Thoracic aorta (tissue), 2 donors: ENCODE data around the gene MDGA2. TPM values are rescaled to one million over a fixed set of nuclear protein-coding genes. Genes with fewer than 3 reads are reported as not detected.

Experiments
- ATAC-seq: fragments of 150-250 bp; one replicate; pipeline ENCODE4 v1.8.0; 2017; ENCODE audit warnings: low read depth; ENCODE audit not compliant: insufficient number of reproducible peaks, low FRiP score
- DNase-seq: peaks from one replicate; pipeline ENCODE4 v3.0.0-alpha.2; 2020; ENCODE audit warnings: low spot score
- H3K27ac ChIP-seq, 2 donors: fragments of 200-600 bp; sonication (generic); 1 replicate in 1 of 2; 2 replicates in 1 of 2; pipeline ENCODE4 v1.5.1; 2016; ENCODE audit warnings: mild to moderate bottlenecking in 2 of 2, moderate library complexity in 2 of 2
- H3K27me3 ChIP-seq: fragments of 200-600 bp; sonication (generic); replicated peaks from 2 replicates; pipeline ENCODE4 v1.6.0; 2016; ENCODE audit warnings: mild to moderate bottlenecking; ENCODE audit not compliant: insufficient read depth
- H3K36me3 ChIP-seq: fragments of 200-600 bp; sonication (generic); one replicate; pipeline ENCODE4 v1.5.1; 2016
- H3K4me1 ChIP-seq, 2 donors: fragments of 200-600 bp; sonication (generic); 1 replicate in 1 of 2; 2 replicates in 1 of 2; pipeline versions ENCODE4 v1.5.1 to v1.6.0; 2016; ENCODE audit warnings: low read depth in 2 of 2, mild to moderate bottlenecking in 1 of 2; ENCODE audit not compliant: control insufficient read depth in 1 of 2
- H3K4me3 ChIP-seq: fragments of 200-600 bp; sonication (generic); 2 replicates; pipeline ENCODE4 v1.5.1; 2016; ENCODE audit warnings: mild to moderate bottlenecking
- H3K9me3 ChIP-seq: fragments of 200-600 bp; sonication (generic); 2 replicates; pipeline ENCODE4 v1.5.1; 2016
- CTCF ChIP-seq: fragments of 200-600 bp; sonication (generic); IDR thresholded peaks from one replicate; pipeline ENCODE4 v1.5.1; 2019; ENCODE audit warnings: antibody characterized with exemption
- total RNA-seq, 2 donors: library from RNA; depleted of rRNA; stranded (reverse); fragments of >200 nt; gene quantifications; one replicate each; pipeline versions ENCODE4 v1.1.0 to v1.2.3, GENCODE V29; 2016

MDGA2 gene
- total RNA-seq, 2 donors from 2014 or later, result not detected

GRCh38 chr14:47389535-47389934 is 285.9 kb downstream of the MDGA2 start:
- no peak for TF ChIP-seq CTCF
- ATAC-seq, result no peak
- Histone ChIP-seq H3K27ac (no peak overlapping the region), H3K4me3 (no peak overlapping the region), H3K27me3 (no peaks in the 10 kb centered on the region), H3K9me3 (no peaks in the 10 kb centered on the region), H3K36me3 (no peaks in the 10 kb centered on the region), H3K4me1 (peaks cover 6 to 9% of the 10 kb centered on the region in 2 donors)
- DNase-seq, result no peak

- DNase-seq (no peak), ATAC-seq (no peak)
- no peak overlapping the region for H3K27ac ChIP-seq
- no peaks in the 10 kb centered on the region for H3K27me3 ChIP-seq
- no peak for TF ChIP-seq CTCF
- no peak overlapping the region for H3K4me3 ChIP-seq
- no peaks in the 10 kb centered on the region for H3K36me3 ChIP-seq
- H3K9me3 ChIP-seq, result no peaks in the 10 kb centered on the region
- H3K4me1 ChIP-seq, result no peaks in the 10 kb centered on the region
Measured at GRCh38 chr14:47366006-47366405, 309.4 kb downstream of the MDGA2 start.

DNA sequence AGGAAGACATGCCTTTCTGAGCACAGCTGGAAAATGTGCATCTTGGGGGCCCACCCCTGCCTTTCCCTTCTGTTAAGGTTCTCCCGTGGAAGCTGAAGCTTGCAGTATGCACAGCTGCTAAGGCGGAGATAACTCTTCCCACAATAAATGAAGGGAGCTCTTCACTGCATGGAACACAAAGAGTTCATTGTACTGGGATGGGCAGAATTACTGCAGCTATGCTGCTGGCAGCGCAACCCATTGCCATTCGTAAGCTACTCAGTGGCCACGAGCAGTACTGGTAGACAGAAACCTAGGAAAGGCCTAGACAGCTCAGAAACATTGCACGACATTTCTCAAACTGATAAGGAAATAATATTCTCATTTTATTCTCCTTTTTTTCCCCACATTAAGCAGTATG is 310.2 kb downstream of the MDGA2 start:
- H3K27me3 ChIP-seq, result no peaks in the 10 kb centered on the region
- DNase-seq, result no peak
- H3K36me3 ChIP-seq, result no peaks in the 10 kb centered on the region
- no peak overlapping the region for H3K4me3 ChIP-seq
- H3K27ac ChIP-seq, result no peak overlapping the region
- H3K9me3 ChIP-seq, result no peaks in the 10 kb centered on the region
- no peak for ATAC-seq
- TF ChIP-seq CTCF, result no peak
- H3K4me1 ChIP-seq, result no peaks in the 10 kb centered on the region

GRCh38 chr14:47353186-47353585 is 322.2 kb downstream of the MDGA2 start:
- H3K4me3 ChIP-seq, result no peak overlapping the region
- no peaks in the 10 kb centered on the region for H3K27me3 ChIP-seq
- DNase-seq, result no peak
- H3K27ac ChIP-seq, result no peak overlapping the region
- H3K36me3 ChIP-seq, result no peaks in the 10 kb centered on the region
- ATAC-seq, result no peak
- TF ChIP-seq CTCF, result no peak
- H3K9me3 ChIP-seq, result no peaks in the 10 kb centered on the region
- H3K4me1 ChIP-seq, result no peaks in the 10 kb centered on the region

- DNase-seq, result no peak
- Histone ChIP-seq H3K27ac (no peak overlapping the region), H3K36me3 (no peaks in the 10 kb centered on the region)
Measured at GRCh38 chr14:47346849-47347248, 328.6 kb downstream of the MDGA2 start.

More at GRCh38 chr14:47346849-47347248, 328.6 kb downstream of the MDGA2 start:
- no peak for TF ChIP-seq CTCF
- H3K9me3 ChIP-seq, result no peaks in the 10 kb centered on the region
- ATAC-seq, result no peak
- H3K4me3 ChIP-seq, result no peak overlapping the region
- no peaks in the 10 kb centered on the region for H3K4me1 ChIP-seq
- no peaks in the 10 kb centered on the region for H3K27me3 ChIP-seq
